ENCODE data around the gene MED9. TPM values are rescaled to one million over a fixed set of nuclear protein-coding genes. Genes with fewer than 3 reads are reported as not detected.
"Not testable (repeated sequence)": the region's sequence is repeated elsewhere in the genome, so short reads cannot be mapped to it uniquely, and the experiment has no call there.

MED9 gene
- total RNA-seq, 3 donors from 2014 or later: 17.9 to 23.1 (median 20.3) TPM

DNA sequence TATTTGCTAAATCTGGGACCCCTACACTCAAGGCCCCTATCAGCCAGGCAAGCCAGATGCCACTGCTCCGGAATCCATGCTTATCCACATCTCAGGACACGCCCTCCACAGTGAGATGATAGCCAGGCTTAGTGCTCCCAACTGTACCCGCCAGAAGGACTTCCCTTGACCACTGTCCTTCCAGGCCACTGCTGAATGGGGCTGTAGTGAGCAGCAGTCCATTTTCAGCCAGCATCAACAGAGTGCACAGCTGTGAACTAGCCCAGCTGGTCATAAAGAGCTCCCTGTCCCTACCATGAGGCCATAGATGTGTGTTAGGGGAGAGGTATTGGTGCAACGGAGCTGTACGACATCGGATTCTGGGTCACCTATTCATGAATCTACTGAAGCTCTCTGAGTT is 13.0 kb upstream of the MED9 start:
- TF ChIP-seq, protein P1, sequence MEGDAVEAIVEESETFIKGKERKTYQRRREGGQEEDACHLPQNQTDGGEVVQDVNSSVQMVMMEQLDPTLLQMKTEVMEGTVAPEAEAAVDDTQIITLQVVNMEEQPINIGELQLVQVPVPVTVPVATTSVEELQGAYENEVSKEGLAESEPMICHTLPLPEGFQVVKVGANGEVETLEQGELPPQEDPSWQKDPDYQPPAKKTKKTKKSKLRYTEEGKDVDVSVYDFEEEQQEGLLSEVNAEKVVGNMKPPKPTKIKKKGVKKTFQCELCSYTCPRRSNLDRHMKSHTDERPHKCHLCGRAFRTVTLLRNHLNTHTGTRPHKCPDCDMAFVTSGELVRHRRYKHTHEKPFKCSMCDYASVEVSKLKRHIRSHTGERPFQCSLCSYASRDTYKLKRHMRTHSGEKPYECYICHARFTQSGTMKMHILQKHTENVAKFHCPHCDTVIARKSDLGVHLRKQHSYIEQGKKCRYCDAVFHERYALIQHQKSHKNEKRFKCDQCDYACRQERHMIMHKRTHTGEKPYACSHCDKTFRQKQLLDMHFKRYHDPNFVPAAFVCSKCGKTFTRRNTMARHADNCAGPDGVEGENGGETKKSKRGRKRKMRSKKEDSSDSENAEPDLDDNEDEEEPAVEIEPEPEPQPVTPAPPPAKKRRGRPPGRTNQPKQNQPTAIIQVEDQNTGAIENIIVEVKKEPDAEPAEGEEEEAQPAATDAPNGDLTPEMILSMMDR (IDR thresholded peaks at IDR 0.05): no peak
- no peak for DNase-seq
- peaks cover 17% of the 10 kb centered on the region for H3K4me1 ChIP-seq (ENCODE audit: low read depth)
- no peaks in the 10 kb centered on the region for H3K36me3 ChIP-seq (ENCODE audit: low read depth)
- H3K9me3 ChIP-seq: no peaks in the 10 kb centered on the region
- H3K4me3 ChIP-seq: no peak overlapping the region
- intact Hi-C loops (cut with DNase I, micrococcal nuclease): no loop called here
- ATAC-seq: no peak

DNA sequence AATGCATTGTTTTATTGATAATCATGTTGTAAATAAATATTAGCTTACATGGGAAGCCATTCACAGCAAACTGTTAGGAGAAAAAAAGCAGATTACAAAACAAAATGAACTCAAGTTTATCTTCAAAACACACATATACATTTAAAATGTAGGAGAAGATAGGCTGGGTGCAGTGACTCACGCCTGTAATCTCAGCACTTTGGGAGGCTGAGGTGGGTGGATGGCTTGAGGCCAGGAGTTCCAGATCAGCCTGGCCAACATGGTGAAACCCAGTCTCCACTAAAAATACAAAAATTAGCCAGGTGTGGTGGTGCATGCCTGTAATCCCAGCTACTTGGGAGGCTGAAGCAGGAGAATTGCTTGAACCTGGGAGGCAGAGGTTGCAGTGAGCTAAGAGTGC is 10.9 kb upstream of the MED9 start:
- H3K9me3 ChIP-seq; DNase-seq; H3K4me3 ChIP-seq; H3K36me3 ChIP-seq (ENCODE audit: low read depth); ATAC-seq; intact Hi-C loops (cut with DNase I, micrococcal nuclease): not testable (repeated sequence)
- H3K4me1 ChIP-seq (ENCODE audit: low read depth): peaks cover 17% of the 10 kb centered on the region

GRCh38 chr17:17466511-17466910 is 10.3 kb upstream of the MED9 start:
- H3K4me1 ChIP-seq (ENCODE audit: low read depth): peaks cover 17% of the 10 kb centered on the region
- DNase-seq: no peak
- no peaks in the 10 kb centered on the region for H3K9me3 ChIP-seq
- TF ChIP-seq, protein P1 (IDR thresholded peaks at IDR 0.05): no peak
- H3K4me3 ChIP-seq: no peak overlapping the region
- H3K36me3 ChIP-seq (ENCODE audit: low read depth): no peaks in the 10 kb centered on the region
- ATAC-seq: no peak
- intact Hi-C loops (cut with DNase I, micrococcal nuclease): no loop called here

GRCh38 chr17:17467016-17467415 is 9.8 kb upstream of the MED9 start:
- ATAC-seq: no peak
- Histone ChIP-seq H3K4me1 (ENCODE audit: low read depth) (peaks cover 16% of the 10 kb centered on the region), H3K4me3 (no peak overlapping the region), H3K9me3 (no peaks in the 10 kb centered on the region), H3K36me3 (ENCODE audit: low read depth) (no peaks in the 10 kb centered on the region)
- TF ChIP-seq, protein P1 (IDR thresholded peaks at IDR 0.05): no peak
- no peak for DNase-seq
- intact Hi-C loops (cut with DNase I, micrococcal nuclease): no loop called here

- ATAC-seq (peak; percentile 98), DNase-seq (peak in 2 of 3 donors; percentile 68 to 80)
- TF ChIP-seq, protein P1 (IDR thresholded peaks at IDR 0.05): no peak
- peaks cover 11% of the 10 kb centered on the region for H3K4me1 ChIP-seq (ENCODE audit: low read depth)
- H3K36me3 ChIP-seq (ENCODE audit: low read depth): no peaks in the 10 kb centered on the region
- no peaks in the 10 kb centered on the region for H3K9me3 ChIP-seq
- no peak overlapping the region for H3K4me3 ChIP-seq
- intact Hi-C loops (cut with DNase I, micrococcal nuclease): no loop called here
These were observed 9.1 kb upstream of the MED9 start for GRCh38 chr17:17467720-17468119.

- Histone ChIP-seq H3K4me1 (ENCODE audit: low read depth) (peaks cover 11% of the 10 kb centered on the region), H3K9me3 (no peaks in the 10 kb centered on the region), H3K4me3 (no peak overlapping the region), H3K36me3 (ENCODE audit: low read depth) (no peaks in the 10 kb centered on the region)
- TF ChIP-seq, protein P1 (IDR thresholded peaks at IDR 0.05): no peak
- peak in 1 of 3 donors; percentile 38 for DNase-seq
- peak; percentile 20 for ATAC-seq
- intact Hi-C loops (cut with DNase I, micrococcal nuclease): no loop called here
These were observed 8.4 kb upstream of the MED9 start for GRCh38 chr17:17468217-17469010.
